B cell (primary cell): ENCODE results near the gene ANTKMT. TPM values are rescaled to one million over a fixed set of nuclear protein-coding genes. Genes with fewer than 3 reads are reported as not detected.

Experiments used
- ATAC-seq: fragments of 200-7000 bp; cut with Tn5 transposase; one replicate; pipeline ENCODE4 v1.10.0; 2021; ENCODE audit warnings: low read depth, mild to moderate bottlenecking, moderate number of reproducible peaks, moderate library complexity
- CTCF ChIA-PET: fragments of 350-600 bp; sonication (Branson Sonifier 250); formaldehyde crosslinking; loops from one replicate; lab custom pipeline; 2021; ENCODE audit warnings: antibody characterized with exemption, inconsistent platforms; lab: Charles Lee
- POLR2A ChIA-PET: fragments of 350-600 bp; sonication (Branson Sonifier 250); formaldehyde crosslinking; loops from one replicate; lab custom pipeline; 2021; ENCODE audit warnings: antibody characterized with exemption; lab: Charles Lee
- DNase-seq: peaks from one replicate; pipeline ENCODE4 v3.0.0; 2013
- H2AFZ ChIP-seq: 2 replicates; pipeline ENCODE4 v1.6.1; 2012; ENCODE audit warnings: mild to moderate bottlenecking, low read depth, low read length; ENCODE audit not compliant: insufficient read depth, poor library complexity, severe bottlenecking
- H3K27ac ChIP-seq, 2 donors: 1 replicate in 1 of 2; 2 replicates in 1 of 2; pipeline ENCODE4 v1.5.1; 2012 to 2013; ENCODE audit warnings: low read length in 2 of 2, mild to moderate bottlenecking in 2 of 2, moderate library complexity in 1 of 2
- H3K27me3 ChIP-seq, 4 experiments: fragments of 200-600 bp in 1 of 4; sonication (generic) in 1 of 4; replicated peaks in 1 of 4; 1 replicate in 2 of 4; 2 replicates in 2 of 4; pipeline versions ENCODE4 v1.6.1 to v1.7.0; 2013 to 2016; ENCODE audit warnings: low read length in 3 of 4, mild to moderate bottlenecking in 2 of 4, mixed read lengths in 1 of 4, moderate library complexity in 1 of 4; ENCODE audit not compliant: insufficient read depth in 4 of 4, control insufficient read depth in 3 of 4; ENCODE audit errors: control extremely low read depth in 1 of 4
- H3K36me3 ChIP-seq, 2 experiments: replicated peaks in 1 of 2; 1 replicate in 1 of 2; 2 replicates in 1 of 2; pipeline versions ENCODE4 v1.6.1 to v1.7.1; 2013; ENCODE audit warnings: low read length in 1 of 2; ENCODE audit not compliant: insufficient read depth in 2 of 2, control insufficient read depth in 1 of 2; ENCODE audit errors: control extremely low read depth in 1 of 2, extremely low read depth in 1 of 2
- H3K4me1 ChIP-seq, 2 donors: fragments of 200-600 bp in 1 of 2; sonication (generic) in 1 of 2; 1 replicate in 1 of 2; 2 replicates in 1 of 2; pipeline versions ENCODE4 v1.5.1 to v1.6.1; 2013 to 2017; ENCODE audit warnings: low read length in 2 of 2; ENCODE audit not compliant: control insufficient read depth in 2 of 2, insufficient read depth in 2 of 2
- H3K4me2 ChIP-seq: replicated peaks from 2 replicates; pipeline ENCODE3; 2012; ENCODE audit warnings: mild to moderate bottlenecking, low read depth, low read length; ENCODE audit not compliant: poor library complexity, severe bottlenecking
- H3K4me3 ChIP-seq, 5 experiments: fragments of 200-600 bp in 1 of 5; sonication (generic) in 1 of 5; 1 replicate in 3 of 5; 2 replicates in 2 of 5; pipeline versions ENCODE4 v1.5.1 to v1.7.0; 2011 to 2016; ENCODE audit warnings: low read length in 4 of 5, mild to moderate bottlenecking in 4 of 5, low read depth in 2 of 5, control low read depth in 1 of 5, moderate library complexity in 1 of 5; ENCODE audit not compliant: insufficient read depth in 1 of 5; ENCODE audit errors: control extremely low read depth in 1 of 5, extremely low read depth in 1 of 5
- H3K79me2 ChIP-seq: fragments of 200-600 bp; sonication (generic); one replicate; pipeline ENCODE4 v1.6.0; 2016; ENCODE audit warnings: low read length; ENCODE audit not compliant: control insufficient read depth, insufficient read depth
- H3K9ac ChIP-seq: fragments of 200-600 bp; sonication (generic); 2 replicates; pipeline ENCODE4 v1.6.1; 2017; ENCODE audit warnings: mild to moderate bottlenecking, low read length, moderate library complexity
- H3K9me3 ChIP-seq, 3 donors: one replicate each; pipeline versions ENCODE4 v1.6.1 to v1.7.1; 2013; ENCODE audit warnings: low read length in 2 of 3; ENCODE audit not compliant: control insufficient read depth in 2 of 3, insufficient read depth in 1 of 3; ENCODE audit errors: control extremely low read depth in 1 of 3
- H4K20me1 ChIP-seq: 2 replicates; pipeline ENCODE4 v1.6.0; 2012; ENCODE audit warnings: mild to moderate bottlenecking, low read length; ENCODE audit not compliant: insufficient read depth, control insufficient read depth, poor library complexity, severe bottlenecking
- H3K27ac Mint-ChIP-seq: one replicate; pipeline ENCODE4 v1.8.0; 2021; ENCODE audit warnings: mixed read lengths
- H3K27me3 Mint-ChIP-seq: one replicate; pipeline ENCODE4 v1.8.0; 2021; ENCODE audit warnings: mixed read lengths
- H3K4me1 Mint-ChIP-seq: one replicate; pipeline ENCODE4 v1.8.0; 2021; ENCODE audit warnings: mixed read lengths
- H3K4me3 Mint-ChIP-seq: one replicate; pipeline ENCODE4 v1.8.0; 2021; ENCODE audit warnings: mixed read lengths
- H3K9me3 Mint-ChIP-seq: one replicate; pipeline ENCODE4 v1.8.0; 2022; ENCODE audit warnings: mixed read lengths; ENCODE audit not compliant: insufficient read depth
- CTCF ChIP-seq: fragments of 200-600 bp; IDR thresholded peaks from one replicate; pipeline ENCODE4 v1.8.0; 2022; ENCODE audit warnings: antibody characterized with exemption, mild to moderate bottlenecking
- EZH2 ChIP-seq: IDR thresholded peaks from 2 replicates; pipeline ENCODE4 v1.6.1; 2012; ENCODE audit warnings: borderline replicate concordance, low read depth, mild to moderate bottlenecking, moderate library complexity, low read length; ENCODE audit not compliant: insufficient read depth, poor library complexity, severe bottlenecking
- WGBS: methylation state at CpG from one replicate; pipeline ENCODE4 v1.1.5; 2013; ENCODE audit warnings: missing lambda C conversion rate; ENCODE audit not compliant: insufficient coverage; 5-methylcytosine and 5-hydroxymethylcytosine counted together
- intact Hi-C: fragments of 100-400 bp; cut with micrococcal nuclease; formaldehyde crosslinking; loops from one replicate; pipeline ENCODE4 v1.10.0; 2022
- polyA plus RNA-seq: library from polyadenylated mRNA; depleted of rRNA; stranded (reverse); fragments of >200 nt; gene quantifications from 2 replicates; pipeline ENCODE4 v1.2.3, GENCODE V29; 2012
- total RNA-seq, 2 donors: library from RNA; stranded (reverse); fragments of 120-200 nt in 1 of 2; gene quantifications; 1 replicate in 1 of 2; 2 replicates in 1 of 2; pipeline versions ENCODE4 v1.2.3 to v1.2.4, GENCODE V29; 2013 to 2022

ANTKMT gene
- total and polyA plus RNA-seq, 2 donors (not counting 1 experiment from before 2014, with no cell fraction given): 41.0 to 54.1 TPM

DNA sequence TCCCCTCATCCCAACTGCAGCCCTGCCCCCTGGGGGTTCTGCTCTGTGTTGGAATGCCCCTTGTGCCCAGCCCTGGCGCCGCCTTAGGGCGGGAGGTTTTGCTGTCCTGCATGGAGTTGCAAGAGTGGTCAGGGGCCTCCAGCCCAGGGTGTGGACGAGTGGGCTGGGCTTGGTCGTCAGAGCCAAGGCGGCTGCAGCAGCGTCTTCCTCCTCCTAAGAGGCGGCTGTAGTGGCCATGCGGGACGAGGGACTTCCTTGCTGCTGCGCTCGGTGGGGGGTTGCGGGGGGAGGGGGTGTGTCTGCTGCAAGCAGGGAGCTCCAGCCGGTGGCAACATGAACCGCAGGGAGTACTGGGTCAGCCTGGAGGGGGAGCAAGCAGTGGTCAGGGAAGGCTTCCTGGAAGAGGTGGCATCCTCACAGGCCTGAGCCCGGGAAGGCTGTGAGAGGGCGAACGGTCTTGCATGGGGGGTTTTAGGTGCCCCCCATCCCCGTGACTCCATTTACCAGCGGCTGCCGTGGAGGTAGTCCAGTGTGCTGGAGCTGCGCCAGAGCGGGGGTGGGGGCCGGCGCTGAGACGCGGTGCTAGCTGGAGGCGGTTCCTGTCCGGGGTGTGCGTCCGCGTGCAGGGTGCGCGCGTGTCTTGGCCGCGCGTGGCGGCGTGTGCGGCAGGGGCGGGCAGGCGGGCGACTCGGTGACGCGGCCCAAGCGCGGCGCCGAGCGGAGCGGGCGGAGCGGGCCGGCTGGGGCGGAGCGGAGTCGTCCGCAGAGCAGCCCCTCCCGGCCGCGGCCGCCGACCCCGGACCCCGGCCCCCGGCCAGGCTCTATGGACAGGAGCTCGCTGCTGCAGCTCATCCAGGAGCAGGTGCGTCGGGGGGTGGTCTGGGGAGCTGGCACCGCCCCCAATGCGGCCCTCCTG is 45.7 kb upstream of the ANTKMT start, which contains the start of gene RHBDL1:
Gene RHBDL1, plus strand, starts transcription at position 704 of the 916 bp plus-strand sequence. Its CDS starts 120 bp downstream, at position 824.
- H3K4me3 ChIP-seq: no peak within 1 kb of the TSS
- 13% methylated on average over 72 of the region's 73 CpGs for WGBS
- peak within 1 kb of the TSS; percentile 63 for H3K4me2 ChIP-seq
- H3K9me3 Mint-ChIP-seq: no peaks in the 10 kb centered on the region
- peaks cover 6% of the 10 kb centered on the region for H3K27me3 Mint-ChIP-seq
- H3K4me1 Mint-ChIP-seq: peaks cover 23% of the 10 kb centered on the region
- CTCF ChIA-PET: no interaction called here
- no peak within 1 kb of the TSS for H3K9ac ChIP-seq
- no peak within 1 kb of the TSS for H3K27ac Mint-ChIP-seq
- H3K4me1 ChIP-seq: peaks cover 10 to 32% of the 10 kb centered on the region in 2 donors
- ATAC-seq (no peak), DNase-seq (no peak)
- no peak within 1 kb of the TSS for H3K27ac ChIP-seq
- no peak within 1 kb of the TSS for H2AFZ ChIP-seq
- H3K27me3 ChIP-seq: peaks cover 0 to 25% (median 11%) of the 10 kb centered on the region in 4 experiments
- peak within 1 kb of the TSS; percentile 41 for H3K4me3 Mint-ChIP-seq
- peaks cover 0 to 25% of the 10 kb centered on the region in 2 experiments for H3K36me3 ChIP-seq
- POLR2A ChIA-PET: interaction anchor here (0.6 kb wide), 1 partner anchor 81 kb away, joined by 4 read pairs; no protein-coding TSS in a partner anchor
- no peaks in the 10 kb centered on the region for H3K79me2 ChIP-seq
- peaks cover 0 to 7% (median 0%) of the 10 kb centered on the region in 3 donors for H3K9me3 ChIP-seq
- TF ChIP-seq CTCF (no peak), EZH2 (no peak)
- intact Hi-C loops: loop anchor here (5.0 kb wide), 1 partner anchor 1002 kb away; the partner anchor contains the start of gene JPT2
- H4K20me1 ChIP-seq: peaks cover 17% of the 10 kb centered on the region
